Lung (tissue), 12 donors: Measurements from ENCODE around the gene SNX1. TPM values are rescaled to one million over a fixed set of nuclear protein-coding genes. Genes with fewer than 3 reads are reported as not detected.

Experiments
- ATAC-seq: fragments of 200-7000 bp; cut with Tn5 transposase; one replicate; pipeline ENCODE4 v1.9.1; 2020; ENCODE audit warnings: moderate number of reproducible peaks; ENCODE audit not compliant: insufficient read depth, low FRiP score
- DNase-seq, 3 donors: peaks; one replicate each; pipeline ENCODE4 v3.0.0-alpha.2; 2013 to 2017
- H3K27ac ChIP-seq, 2 donors: one replicate each; pipeline ENCODE4 v1.5.1; 2013; ENCODE audit warnings: mild to moderate bottlenecking in 2 of 2, moderate library complexity in 2 of 2, control low read depth in 1 of 2, inconsistent platforms in 1 of 2, low read depth in 1 of 2, low read length in 1 of 2
- H3K27me3 ChIP-seq, 3 donors: one replicate each; pipeline ENCODE4 v1.5.1; 2013; ENCODE audit warnings: low read length in 2 of 3; ENCODE audit not compliant: control insufficient read depth in 3 of 3, insufficient read depth in 3 of 3
- H3K36me3 ChIP-seq, 4 donors: one replicate each; pipeline ENCODE4 v1.5.1; 2013; ENCODE audit warnings: low read length in 4 of 4, mild to moderate bottlenecking in 1 of 4, moderate library complexity in 1 of 4; ENCODE audit not compliant: control insufficient read depth in 4 of 4, insufficient read depth in 4 of 4
- H3K4me1 ChIP-seq, 5 donors: one replicate each; pipeline ENCODE4 v1.5.1; 2013; ENCODE audit warnings: low read length in 5 of 5, mild to moderate bottlenecking in 2 of 5, moderate library complexity in 1 of 5; ENCODE audit not compliant: control insufficient read depth in 5 of 5, insufficient read depth in 5 of 5
- H3K4me3 ChIP-seq: one replicate; pipeline ENCODE4 v1.5.1; 2013; ENCODE audit warnings: mild to moderate bottlenecking, control low read depth, moderate library complexity
- H3K9ac ChIP-seq, 2 donors: one replicate each; pipeline ENCODE4 v1.5.1; 2013; ENCODE audit warnings: low read length in 2 of 2, control low read depth in 1 of 2; ENCODE audit not compliant: insufficient read depth in 1 of 2
- H3K9me3 ChIP-seq, 4 donors: one replicate each; pipeline ENCODE4 v1.5.1; 2013; ENCODE audit warnings: low read length in 3 of 4, mild to moderate bottlenecking in 1 of 4, moderate library complexity in 1 of 4; ENCODE audit not compliant: control insufficient read depth in 4 of 4, insufficient read depth in 3 of 4
- CTCF ChIP-seq: IDR thresholded peaks from 2 replicates; pipeline ENCODE4 v1.5.1; 2012; ENCODE audit warnings: mild to moderate bottlenecking; ENCODE audit errors: control extremely low read depth, extremely low read depth
- WGBS, 2 donors: extraction: QIAGEN DNeasy Blood & Tissue Kit; methylation state at CpG; one replicate each; pipeline ENCODE4 v1.1.7; 2013; 5-methylcytosine and 5-hydroxymethylcytosine counted together
- polyA plus RNA-seq, 2 donors: library from polyadenylated mRNA; stranded (reverse); fragments of 200-250 nt; gene quantifications; one replicate each; pipeline ENCODE4 v1.2.1, GENCODE V29; 2013
- total RNA-seq, 2 donors: library from RNA; depleted of rRNA in 1 of 2; stranded (reverse); fragments of >200 nt in 1 of 2; gene quantifications; one replicate each; pipeline ENCODE4 v1.2.1, GENCODE V29; 2014 to 2021
- donor health status: control.
- donor health status: control.
- donor health status: Bipolar disorder and iron deficiency.
- donor health status: healthy.
- donor health status: DM: yes; HTN: yes; CAD: no.

Gene SNX1
- total and polyA plus RNA-seq, 4 donors: 70.6 to 169 (median 109) TPM

GRCh38 chr15:64127521-64128270 lies 31.9 kb downstream of the SNX1 start:
- Histone ChIP-seq H3K27me3 (no peaks in the 10 kb centered on the region), H3K9me3 (peaks cover 0 to 2% (median 0%) of the 10 kb centered on the region in 4 donors), H3K9ac (no peak overlapping the region), H3K27ac (peak overlapping the region in 1 of 2 donors; percentile 56), H3K4me1 (peaks cover 0 to 4% (median 0%) of the 10 kb centered on the region in 5 donors), H3K4me3 (no peak overlapping the region), H3K36me3 (peaks cover 37 to 78% (median 48%) of the 10 kb centered on the region in 4 donors)
- DNase-seq (no peak), ATAC-seq (peak; percentile 27)
- no peak for TF ChIP-seq CTCF
- 70 to 83% methylated on average over 6 of the region's 6 CpGs for WGBS, 2 donors

- no peak for TF ChIP-seq CTCF
- Histone ChIP-seq H3K4me1 (peaks cover 0 to 8% (median 5%) of the 10 kb centered on the region in 5 donors), H3K27me3 (no peaks in the 10 kb centered on the region), H3K9me3 (no peaks in the 10 kb centered on the region), H3K4me3 (no peak overlapping the region), H3K36me3 (peaks cover 43 to 82% (median 49%) of the 10 kb centered on the region in 4 donors), H3K27ac (no peak overlapping the region), H3K9ac (no peak overlapping the region)
- 97 to 98% methylated on average over 3 of the region's 3 CpGs for WGBS, 2 donors
- DNase-seq (no peak), ATAC-seq (no peak)
Observed at GRCh38 chr15:64130159-64130558, 34.4 kb downstream of the SNX1 start.

GRCh38 chr15:64131547-64131946 lies 35.8 kb downstream of the SNX1 start:
- Histone ChIP-seq H3K27ac (no peak overlapping the region), H3K9me3 (no peaks in the 10 kb centered on the region), H3K27me3 (no peaks in the 10 kb centered on the region), H3K9ac (no peak overlapping the region), H3K4me1 (peaks cover 0 to 8% (median 5%) of the 10 kb centered on the region in 5 donors), H3K4me3 (no peak overlapping the region), H3K36me3 (peaks cover 51 to 79% (median 57%) of the 10 kb centered on the region in 4 donors)
- TF ChIP-seq CTCF: no peak
- no peak for ATAC-seq
- whole genome bisulfite sequencing, 2 donors: 97 to 98% methylated on average over 7 of the region's 7 CpGs
- no peak for DNase-seq
